8988T (cell line): ENCODE measurements around the gene BATF3.
"Not testable (repeated sequence)": the region's sequence is repeated elsewhere in the genome, so short reads cannot be mapped to it uniquely, and the experiment has no call there.

Experiments used
- DNase-seq: peaks from one replicate; pipeline ENCODE4 v3.0.0; 2011

BATF3 gene, protein sequence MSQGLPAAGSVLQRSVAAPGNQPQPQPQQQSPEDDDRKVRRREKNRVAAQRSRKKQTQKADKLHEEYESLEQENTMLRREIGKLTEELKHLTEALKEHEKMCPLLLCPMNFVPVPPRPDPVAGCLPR

GRCh38 chr1:212699625-212700222, at the start of gene BATF3:
Gene BATF3 (minus strand): TSS chr1:212699840. CDS start chr1:212699762, 78 bp downstream.
- DNase-seq: no peak

GRCh38 chr1:212746546-212746945, 46.9 kb upstream of the BATF3 start:
- no peak for DNase-seq

DNA sequence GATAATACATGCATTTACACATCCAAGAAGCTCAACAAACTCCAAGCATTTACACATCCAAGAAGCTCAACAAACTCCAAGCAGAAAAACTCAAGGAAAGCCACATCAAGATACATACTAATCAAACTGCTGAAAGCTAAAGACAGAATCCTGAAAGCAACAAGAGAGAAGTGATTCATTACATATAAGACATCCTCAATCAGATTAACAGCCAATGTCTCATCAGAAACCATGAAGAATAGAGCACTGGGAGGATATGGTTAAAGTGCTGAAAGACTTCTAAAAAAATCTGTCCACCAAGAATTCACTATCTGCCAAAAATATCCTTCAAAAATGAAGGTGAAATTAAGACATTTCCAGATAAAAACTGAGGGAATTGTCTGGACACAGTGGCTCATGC, 45.7 kb upstream of the BATF3 start:
- no peak for DNase-seq

DNA sequence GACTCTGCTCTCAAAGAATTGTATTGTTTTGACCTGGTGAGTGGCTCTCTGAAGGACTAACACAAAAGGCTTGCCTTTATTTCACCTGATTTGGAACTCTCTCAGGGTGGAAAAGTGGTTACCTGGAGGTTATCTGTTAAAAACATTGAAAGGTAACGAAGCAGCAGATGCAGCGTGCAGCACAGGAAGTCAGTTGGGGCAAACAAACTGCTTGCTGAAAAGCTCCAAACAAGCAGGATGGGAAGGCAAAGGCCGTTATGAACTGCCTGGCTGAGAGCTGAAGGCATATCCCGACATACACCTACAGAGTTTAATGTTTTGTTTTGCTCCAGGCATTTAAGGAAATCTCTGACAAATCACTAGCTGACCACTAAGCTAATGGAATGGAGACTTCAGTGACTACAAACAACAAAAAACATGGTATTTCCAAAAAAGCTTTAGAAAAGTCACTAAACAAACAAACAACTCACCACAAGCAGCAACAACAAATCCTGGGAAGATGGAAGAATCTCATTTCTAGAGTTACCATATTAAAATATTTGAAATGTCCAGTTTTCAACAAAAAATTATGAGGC, 44.3 kb upstream of the BATF3 start:
- no peak for DNase-seq

GRCh38 chr1:212738330-212738729, 38.7 kb upstream of the BATF3 start:
- no peak for DNase-seq

DNA sequence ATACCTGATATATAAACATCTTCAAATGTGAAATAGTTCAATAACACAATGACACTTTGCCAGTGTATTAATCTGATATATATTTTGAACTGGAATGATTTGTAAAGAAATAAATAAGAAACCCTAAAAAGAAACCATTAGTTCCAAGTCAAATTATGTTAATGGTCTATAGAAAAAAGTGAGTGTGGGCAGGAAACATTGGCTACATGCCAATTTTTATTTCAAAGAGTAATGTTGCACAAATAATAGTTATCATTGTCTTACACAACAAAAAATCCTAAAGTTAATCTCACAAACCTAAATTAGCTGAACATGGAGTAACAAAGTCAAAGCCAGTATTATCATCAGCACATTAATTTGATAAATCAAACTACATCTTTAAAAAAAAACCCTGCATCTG, 37.9 kb upstream of the BATF3 start:
- DNase-seq: no peak

DNA sequence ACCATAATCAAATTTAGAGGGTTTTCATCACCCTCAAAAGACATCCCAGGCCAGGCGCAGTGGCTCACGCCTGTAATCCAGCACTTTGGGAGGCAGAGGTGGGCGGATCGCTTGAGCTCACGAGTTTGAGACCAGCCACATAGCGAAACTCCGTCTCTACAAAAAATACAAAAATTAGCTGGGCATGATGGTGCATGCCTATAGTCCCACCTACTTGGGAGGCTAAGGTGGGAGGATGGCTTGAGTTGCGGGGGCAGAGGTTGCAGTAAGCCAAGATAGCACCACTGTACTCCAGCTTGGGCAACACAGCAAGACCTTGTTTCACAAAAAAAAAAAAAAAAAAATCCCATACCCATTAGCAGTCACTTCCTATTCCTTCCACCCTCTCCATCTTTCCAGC, 33.5 kb upstream of the BATF3 start:
- DNase-seq: no peak

GRCh38 chr1:212731630-212732029, 32.0 kb upstream of the BATF3 start:
- no peak for DNase-seq

DNA sequence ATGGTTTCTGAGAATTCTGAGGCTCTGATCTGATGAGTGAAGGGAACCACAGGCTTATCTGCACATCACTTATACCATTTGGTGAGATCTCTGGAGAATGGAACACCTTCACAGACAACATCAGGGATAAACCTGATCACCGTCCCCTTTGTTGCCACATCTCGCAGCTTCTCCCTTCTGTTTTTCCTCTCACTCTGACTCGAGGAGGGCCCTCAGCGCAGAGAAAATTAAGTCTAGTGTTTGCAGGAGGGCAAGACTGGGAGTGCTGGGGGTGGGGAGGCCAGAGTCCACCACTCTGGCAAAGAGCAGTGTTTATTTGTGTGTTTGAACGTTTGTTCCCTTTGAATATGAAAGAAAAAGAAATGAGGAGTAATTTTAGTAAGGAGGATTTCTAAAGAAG, 29.0 kb upstream of the BATF3 start:
- no peak for DNase-seq

- DNase-seq: no peak
Measured at GRCh38 chr1:212727386-212728181, 27.9 kb upstream of the BATF3 start.

DNA sequence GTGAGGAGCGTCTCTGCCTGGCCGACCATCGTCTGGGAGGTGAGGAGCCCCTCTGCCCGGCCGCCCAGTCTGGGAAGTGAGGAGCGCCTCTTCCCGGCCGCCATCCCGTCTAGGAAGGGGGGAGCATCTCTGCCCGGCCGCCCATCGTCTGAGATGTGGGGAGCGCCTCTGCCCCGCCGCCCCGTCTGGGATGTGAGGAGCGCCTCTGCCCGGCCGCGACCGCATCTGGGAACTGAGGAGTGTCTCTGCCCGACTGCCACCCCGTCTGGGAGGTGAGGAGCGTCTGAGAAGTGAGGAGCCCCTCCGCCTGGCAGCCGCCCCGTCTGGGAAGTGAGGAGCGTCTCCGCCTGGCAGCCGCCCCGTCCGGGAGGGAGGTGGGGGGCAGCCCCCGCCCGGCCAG, 25.0 kb upstream of the BATF3 start:
- not testable (repeated sequence) for DNase-seq

- DNase-seq: no peak
Measured at GRCh38 chr1:212722270-212722957, 22.8 kb upstream of the BATF3 start.

DNA sequence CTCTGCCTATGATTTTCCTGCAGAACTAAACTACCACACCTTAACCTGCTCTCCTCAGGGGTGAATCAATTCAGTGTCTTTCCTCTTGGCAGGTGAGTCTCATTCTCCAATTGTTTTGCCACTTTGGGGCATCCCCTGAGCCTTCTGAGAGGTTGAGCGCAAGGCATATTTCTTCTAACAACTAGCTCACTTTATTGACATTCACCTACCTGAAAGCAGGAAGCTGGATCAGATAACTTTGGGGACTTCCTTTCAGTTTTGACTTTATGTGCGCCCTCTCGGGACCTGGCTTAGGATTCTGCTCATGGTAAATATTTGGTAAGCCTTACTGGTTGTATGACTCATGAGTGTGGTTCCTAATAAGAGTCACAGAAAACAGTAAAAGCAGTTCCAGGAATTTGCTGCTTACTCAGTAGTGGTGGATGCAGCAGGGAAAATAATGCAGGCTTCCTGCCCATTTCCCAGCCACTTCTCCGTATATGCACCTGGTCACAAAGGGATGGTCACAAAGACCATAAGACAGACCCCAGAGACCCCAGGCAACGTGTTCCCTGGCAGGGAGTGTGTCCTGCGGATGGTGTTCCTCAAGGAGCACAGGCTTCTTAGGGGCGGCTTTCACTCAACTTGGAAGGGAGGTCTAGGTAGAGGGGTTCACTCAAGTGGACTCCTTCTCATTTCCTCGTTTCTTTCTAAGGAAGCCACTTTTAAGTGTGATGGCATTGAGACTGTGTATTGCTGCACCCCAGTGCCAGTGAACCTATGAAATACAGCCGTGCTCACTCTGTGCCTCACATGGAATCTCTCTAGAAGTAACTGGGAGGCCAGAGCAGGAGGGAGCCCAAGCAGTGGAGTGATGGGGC, 22.0 kb upstream of the BATF3 start:
- no peak for DNase-seq

GRCh38 chr1:212719633-212720032, 20.0 kb upstream of the BATF3 start:
- DNase-seq: no peak

GRCh38 chr1:212718499-212718898, 18.9 kb upstream of the BATF3 start:
- DNase-seq: no peak

GRCh38 chr1:212716161-212716560, 16.5 kb upstream of the BATF3 start:
- DNase-seq: no peak

- DNase-seq: no peak
Measured at GRCh38 chr1:212713465-212714136, 14.0 kb upstream of the BATF3 start.

DNA sequence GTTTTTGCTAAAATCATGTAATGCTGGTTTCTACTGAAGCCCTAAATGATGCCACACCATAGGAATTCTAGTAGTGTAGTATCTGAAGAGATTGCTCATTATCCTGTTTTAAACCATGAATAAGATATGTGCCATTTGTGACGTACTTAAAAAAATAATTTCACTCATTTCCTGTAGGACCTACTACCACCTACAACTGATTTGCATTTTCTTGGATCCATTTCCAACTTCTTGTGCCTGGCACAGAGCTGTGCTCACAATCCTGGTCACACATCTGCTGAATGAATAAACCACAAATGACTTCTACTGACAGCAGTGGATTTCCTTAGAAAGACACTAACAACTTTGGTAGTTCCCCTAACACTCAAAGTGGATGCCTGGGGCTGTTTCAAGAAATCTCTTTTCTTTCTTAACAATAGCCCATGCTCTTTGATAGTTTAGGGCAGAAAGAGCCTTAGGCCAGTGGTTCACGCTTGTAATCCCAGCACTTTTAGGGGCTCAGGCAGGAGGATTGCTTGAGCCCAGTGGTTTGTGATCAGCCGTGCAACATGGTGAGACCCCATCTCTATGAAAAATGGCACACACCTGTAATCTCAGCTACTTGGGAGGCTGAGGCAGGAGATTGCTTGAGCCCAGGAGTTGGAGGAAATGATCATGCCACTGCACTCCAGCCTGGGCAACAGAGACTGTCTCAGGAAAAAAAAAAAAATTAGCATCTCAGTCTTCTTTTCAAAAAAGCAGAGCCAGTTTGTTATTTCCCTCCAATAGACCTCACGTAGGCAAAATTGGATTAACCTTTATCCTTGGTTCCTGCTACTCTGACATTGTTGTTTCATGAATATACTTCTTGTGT, 13.0 kb upstream of the BATF3 start:
- DNase-seq: no peak

DNA sequence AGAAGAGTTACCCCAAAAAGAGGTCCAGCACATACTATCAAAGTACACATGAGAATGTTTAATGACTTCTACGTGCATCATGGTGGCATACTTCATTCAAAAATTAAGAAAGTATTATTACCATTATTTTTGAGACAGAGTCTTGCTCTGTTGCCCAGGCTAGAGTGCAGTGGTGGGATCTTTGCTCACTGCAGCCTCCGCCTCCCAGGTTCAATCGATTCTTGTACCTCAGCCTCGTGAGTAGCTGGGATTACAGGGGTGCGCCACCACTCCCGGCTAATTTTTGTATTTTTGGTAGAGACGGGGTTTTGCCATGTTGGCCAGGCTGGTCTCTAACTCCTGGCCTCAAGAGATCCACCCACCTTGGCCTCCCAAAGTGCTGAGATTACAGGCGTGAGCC, 12.3 kb upstream of the BATF3 start:
- DNase-seq: not testable (repeated sequence)

DNA sequence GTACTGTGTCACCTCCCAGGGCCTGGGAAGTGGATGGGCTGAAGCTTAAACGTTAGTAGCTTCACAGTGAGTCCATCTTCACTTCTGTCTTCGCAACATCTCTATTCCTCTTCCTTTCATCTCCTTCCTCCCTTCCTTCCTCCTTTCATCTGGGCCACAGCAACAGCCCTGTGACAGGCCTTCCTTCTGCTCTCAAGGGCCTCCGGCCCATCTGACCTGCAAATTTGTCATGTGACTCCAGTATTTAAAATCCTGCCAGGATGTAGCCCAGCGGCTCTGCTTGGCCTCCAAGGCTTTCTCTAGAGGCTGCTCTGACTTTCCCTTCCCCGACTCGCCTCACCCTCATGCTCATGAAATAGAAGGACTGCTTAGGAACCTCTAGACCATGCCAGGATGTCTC, 10.9 kb upstream of the BATF3 start:
- no peak for DNase-seq
